ENCODE data around the gene RALGPS2. TPM values are rescaled to one million over a fixed set of nuclear protein-coding genes. Genes with fewer than 3 reads are reported as not detected.

Gene RALGPS2
- total RNA-seq, 1 donor = 74.7 TPM

- DNase-seq (ENCODE audit: low read depth) = no peak
Measured at GRCh38 chr1:178933709-178934490, 208.9 kb downstream of the RALGPS2 start.

GRCh38 chr1:178934546-178934945 lies 209.5 kb downstream of the RALGPS2 start:
- H3K4me3 ChIP-seq (ENCODE audit: low read depth, low read length) = no peak overlapping the region
- no peak for DNase-seq (ENCODE audit: low read depth)
- TF ChIP-seq CTCF (IDR thresholded peaks at IDR 0.05; ENCODE audit: insufficient read depth, low read length) = no peak

More at GRCh38 chr1:178933709-178934490, 208.9 kb downstream of the RALGPS2 start:
- no peak overlapping the region for H3K4me3 ChIP-seq (ENCODE audit: low read depth, low read length)
- no peak for TF ChIP-seq CTCF (IDR thresholded peaks at IDR 0.05; ENCODE audit: insufficient read depth, low read length)

GRCh38 chr1:178935610-178936009 lies 210.6 kb downstream of the RALGPS2 start:
- H3K4me3 ChIP-seq (ENCODE audit: low read depth, low read length) = no peak overlapping the region
- no peak for TF ChIP-seq CTCF (IDR thresholded peaks at IDR 0.05; ENCODE audit: insufficient read depth, low read length)
- no peak for DNase-seq (ENCODE audit: low read depth)

DNA sequence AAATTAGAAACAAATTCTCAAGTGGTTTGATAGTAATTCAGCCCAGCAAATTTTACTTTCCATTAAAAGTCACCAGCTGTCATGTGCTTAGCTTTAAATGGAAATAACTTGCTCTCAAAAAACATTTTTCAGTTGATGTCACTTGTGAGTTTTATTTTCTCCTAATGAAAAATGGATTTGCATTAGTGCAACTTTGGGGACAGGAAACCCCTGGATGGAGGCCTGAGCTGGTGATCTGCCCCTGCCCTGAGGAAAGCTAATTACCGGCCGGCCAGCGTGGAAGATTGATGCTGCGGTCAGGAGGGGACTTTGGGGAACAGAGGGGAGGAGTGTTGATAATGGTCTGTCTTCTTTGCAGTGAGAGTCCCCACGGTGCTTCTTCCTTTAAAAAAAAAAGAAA lies 212.7 kb downstream of the RALGPS2 start:
- no peak overlapping the region for H3K4me3 ChIP-seq (ENCODE audit: low read depth, low read length)
- TF ChIP-seq CTCF (IDR thresholded peaks at IDR 0.05; ENCODE audit: insufficient read depth, low read length) = no peak
- DNase-seq (ENCODE audit: low read depth) = no peak

DNA sequence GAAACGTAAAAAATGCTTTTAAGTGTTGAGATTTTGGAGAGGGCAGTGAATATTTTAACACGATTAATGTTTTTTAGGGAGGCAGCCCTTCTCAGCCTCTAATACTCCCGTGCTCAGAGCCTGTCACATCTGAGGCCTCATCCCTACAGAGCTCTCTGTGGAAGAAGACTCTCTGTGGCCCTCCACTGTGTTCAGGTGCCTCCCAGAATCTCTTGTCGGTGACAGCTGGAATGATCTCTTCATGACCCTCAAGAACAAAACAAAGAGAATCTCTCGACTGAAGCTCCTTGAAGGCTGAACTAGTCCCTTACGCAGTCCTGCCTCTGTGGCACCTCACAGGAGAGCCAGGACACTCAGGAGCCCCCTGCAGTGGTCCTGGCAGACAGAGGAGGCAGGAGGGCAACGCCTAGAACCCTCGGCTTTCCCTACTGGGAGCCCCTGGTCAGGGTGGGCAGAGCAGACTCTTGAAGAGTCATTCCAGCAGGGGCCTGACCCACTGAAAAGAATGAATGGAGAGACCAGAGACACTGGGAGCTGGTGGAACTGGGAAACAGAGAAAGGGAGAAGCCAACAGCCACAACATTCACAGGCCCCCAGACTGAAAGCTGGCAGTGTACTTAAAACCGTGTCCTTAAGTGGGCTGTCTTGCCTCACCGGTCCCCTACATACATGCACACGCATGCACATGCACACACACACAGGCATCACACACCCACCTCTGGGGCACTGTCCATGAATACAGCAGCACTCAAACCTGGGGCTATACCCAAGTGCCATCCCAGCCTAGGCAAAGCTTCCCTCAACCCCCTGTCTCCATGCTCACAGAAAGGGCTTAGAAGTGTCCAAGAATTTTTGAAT lies 213.3 kb downstream of the RALGPS2 start:
- no peak for TF ChIP-seq CTCF (IDR thresholded peaks at IDR 0.05; ENCODE audit: insufficient read depth, low read length)
- H3K4me3 ChIP-seq (ENCODE audit: low read depth, low read length) = no peak overlapping the region
- DNase-seq (ENCODE audit: low read depth) = no peak

- peak overlapping the region; percentile 11 for H3K4me3 ChIP-seq (ENCODE audit: low read depth, low read length)
- TF ChIP-seq CTCF (IDR thresholded peaks at IDR 0.05; ENCODE audit: insufficient read depth, low read length) = no peak
- DNase-seq (ENCODE audit: low read depth) = peak; percentile 89
Measured at GRCh38 chr1:178938959-178939317, 213.9 kb downstream of the RALGPS2 start.
